NB4 (cell line): ENCODE data around the gene ZNF439.

Experiments
- CTCF ChIP-seq: IDR thresholded peaks from one replicate; pipeline ENCODE4 v1.5.1; 2012; ENCODE audit warnings: low read depth, low read length
- MAX ChIP-seq: IDR thresholded peaks from 2 replicates; pipeline ENCODE4 v1.6.1; 2011; ENCODE audit warnings: low read depth, low read length
- MYC ChIP-seq: IDR thresholded peaks from 2 replicates; pipeline ENCODE4 v1.6.1; 2011; ENCODE audit warnings: low read depth, low read length
- POLR2A ChIP-seq: IDR thresholded peaks from 2 replicates; pipeline ENCODE4 v1.6.1; 2011; ENCODE audit warnings: mild to moderate bottlenecking; ENCODE audit not compliant: insufficient read length; ENCODE audit errors: extremely low read depth

- TF ChIP-seq CTCF (no peak), POLR2A (no peak), MAX (no peak), MYC (no peak)
Observed at GRCh38 chr19:11813703-11814028, 34.9 kb upstream of the ZNF439 start.
